Stomach smooth muscle (tissue), 2 donors: ENCODE results near the gene CD47.

Experiments used
- H3K27ac ChIP-seq: one replicate; pipeline ENCODE4 v1.7.0; 2013; ENCODE audit warnings: mild to moderate bottlenecking, low read length, inconsistent platforms
- H3K27me3 ChIP-seq, 2 donors: one replicate each; pipeline ENCODE4 v1.7.0; 2013; ENCODE audit warnings: low read length in 2 of 2; ENCODE audit not compliant: insufficient read depth in 2 of 2, control insufficient read depth in 1 of 2
- H3K36me3 ChIP-seq, 2 donors: one replicate each; pipeline ENCODE4 v1.7.0; 2013; ENCODE audit warnings: low read length in 2 of 2; ENCODE audit not compliant: control insufficient read depth in 2 of 2, insufficient read depth in 2 of 2
- H3K4me1 ChIP-seq: one replicate; pipeline ENCODE4 v1.7.0; 2013; ENCODE audit warnings: low read length; ENCODE audit not compliant: control insufficient read depth, insufficient read depth
- H3K4me3 ChIP-seq, 2 donors: one replicate each; pipeline ENCODE4 v1.7.0; 2013; ENCODE audit warnings: low read length in 2 of 2
- H3K9ac ChIP-seq, 2 donors: one replicate each; pipeline ENCODE4 v1.7.0; 2013; ENCODE audit warnings: low read length in 2 of 2, mild to moderate bottlenecking in 1 of 2
- H3K9me3 ChIP-seq, 2 donors: one replicate each; pipeline ENCODE4 v1.7.0; 2013; ENCODE audit warnings: low read length in 2 of 2; ENCODE audit not compliant: control insufficient read depth in 2 of 2
- donor health status: healthy.
- donor health status: Pancreatic carcinoma.

The CD47 gene

GRCh38 chr3:108114423-108115065 is 23.7 kb upstream of the CD47 start:
- H3K27me3 ChIP-seq, result no peaks in the 10 kb centered on the region
- H3K36me3 ChIP-seq, result no peaks in the 10 kb centered on the region
- H3K9me3 ChIP-seq, result no peaks in the 10 kb centered on the region
- no peaks in the 10 kb centered on the region for H3K4me1 ChIP-seq
- H3K4me3 ChIP-seq, result no peak overlapping the region
- no peak overlapping the region for H3K27ac ChIP-seq
- H3K9ac ChIP-seq, result no peak overlapping the region

GRCh38 chr3:108113975-108114374 is 23.1 kb upstream of the CD47 start:
- no peak overlapping the region for H3K9ac ChIP-seq
- no peaks in the 10 kb centered on the region for H3K27me3 ChIP-seq
- no peak overlapping the region for H3K4me3 ChIP-seq
- no peaks in the 10 kb centered on the region for H3K36me3 ChIP-seq
- H3K27ac ChIP-seq, result no peak overlapping the region
- H3K9me3 ChIP-seq, result no peaks in the 10 kb centered on the region
- no peaks in the 10 kb centered on the region for H3K4me1 ChIP-seq

GRCh38 chr3:108110934-108111333 is 20.1 kb upstream of the CD47 start:
- H3K4me1 ChIP-seq, result no peaks in the 10 kb centered on the region
- no peaks in the 10 kb centered on the region for H3K9me3 ChIP-seq
- H3K4me3 ChIP-seq, result no peak overlapping the region
- H3K36me3 ChIP-seq, result no peaks in the 10 kb centered on the region
- no peak overlapping the region for H3K27ac ChIP-seq
- H3K9ac ChIP-seq, result no peak overlapping the region
- no peaks in the 10 kb centered on the region for H3K27me3 ChIP-seq

- no peak overlapping the region for H3K27ac ChIP-seq
- no peaks in the 10 kb centered on the region for H3K4me1 ChIP-seq
- H3K36me3 ChIP-seq, result no peaks in the 10 kb centered on the region
- H3K27me3 ChIP-seq, result no peaks in the 10 kb centered on the region
- no peak overlapping the region for H3K4me3 ChIP-seq
- H3K9ac ChIP-seq, result no peak overlapping the region
- no peaks in the 10 kb centered on the region for H3K9me3 ChIP-seq
Observed at GRCh38 chr3:108108416-108108815, 17.6 kb upstream of the CD47 start.

- H3K27me3 ChIP-seq, result no peaks in the 10 kb centered on the region
- H3K9ac ChIP-seq, result no peak overlapping the region
- no peak overlapping the region for H3K27ac ChIP-seq
- H3K36me3 ChIP-seq, result no peaks in the 10 kb centered on the region
- H3K4me1 ChIP-seq, result no peaks in the 10 kb centered on the region
- no peaks in the 10 kb centered on the region for H3K9me3 ChIP-seq
- H3K4me3 ChIP-seq, result no peak overlapping the region
Observed at GRCh38 chr3:108106449-108106848, 15.6 kb upstream of the CD47 start.

- no peaks in the 10 kb centered on the region for H3K27me3 ChIP-seq
- H3K4me3 ChIP-seq, result no peak overlapping the region
- H3K9ac ChIP-seq, result no peak overlapping the region
- H3K9me3 ChIP-seq, result no peaks in the 10 kb centered on the region
- H3K36me3 ChIP-seq, result no peaks in the 10 kb centered on the region
- no peaks in the 10 kb centered on the region for H3K4me1 ChIP-seq
- no peak overlapping the region for H3K27ac ChIP-seq
Observed at GRCh38 chr3:108106031-108106430, 15.2 kb upstream of the CD47 start.

- Histone ChIP-seq H3K9me3 (no peaks in the 10 kb centered on the region), H3K27ac (no peak overlapping the region), H3K4me3 (peak overlapping the region in 1 of 2 donors; percentile 16), H3K36me3 (no peaks in the 10 kb centered on the region), H3K27me3 (no peaks in the 10 kb centered on the region), H3K4me1 (no peaks in the 10 kb centered on the region), H3K9ac (no peak overlapping the region)
Observed at GRCh38 chr3:108103886-108104797, 13.3 kb upstream of the CD47 start.

GRCh38 chr3:108103040-108103751 is 12.4 kb upstream of the CD47 start:
- H3K9me3 ChIP-seq, result no peaks in the 10 kb centered on the region
- no peak overlapping the region for H3K27ac ChIP-seq
- no peaks in the 10 kb centered on the region for H3K27me3 ChIP-seq
- no peaks in the 10 kb centered on the region for H3K36me3 ChIP-seq
- H3K9ac ChIP-seq, result no peak overlapping the region
- no peaks in the 10 kb centered on the region for H3K4me1 ChIP-seq
- H3K4me3 ChIP-seq, result no peak overlapping the region

- Histone ChIP-seq H3K4me1 (no peaks in the 10 kb centered on the region), H3K9ac (no peak overlapping the region), H3K9me3 (no peaks in the 10 kb centered on the region)
Observed at GRCh38 chr3:108102420-108103039, 11.7 kb upstream of the CD47 start.

GRCh38 chr3:108100906-108101660 is 10.3 kb upstream of the CD47 start:
- Histone ChIP-seq H3K4me1 (no peaks in the 10 kb centered on the region), H3K9me3 (no peaks in the 10 kb centered on the region)

More at GRCh38 chr3:108102420-108103039, 11.7 kb upstream of the CD47 start:
- Histone ChIP-seq H3K4me3 (no peak overlapping the region), H3K27ac (no peak overlapping the region), H3K27me3 (no peaks in the 10 kb centered on the region), H3K36me3 (no peaks in the 10 kb centered on the region)

More at GRCh38 chr3:108100906-108101660, 10.3 kb upstream of the CD47 start:
- Histone ChIP-seq H3K4me3 (no peak overlapping the region), H3K9ac (no peak overlapping the region), H3K27me3 (no peaks in the 10 kb centered on the region), H3K36me3 (no peaks in the 10 kb centered on the region), H3K27ac (no peak overlapping the region)
